A204.1 (cell line): ENCODE results near the gene MSI1.
A peak's percentile ranks its signal among the peaks of the same experiment; 100 is the strongest.

Experiments used
- FAIRE-seq: peaks from 2 replicates; lab custom pipeline; 2012; peaks lifted over from hg19 to GRCh38; lab: Jason Lieb, UNC

Gene MSI1

GRCh38 chr12:120321382-120322202 is 47.4 kb downstream of the MSI1 start:
- no peak for FAIRE-seq

- FAIRE-seq, result peak; percentile 99
Measured at GRCh38 chr12:120317224-120318105, 51.5 kb downstream of the MSI1 start.

GRCh38 chr12:120316798-120317223 is 52.2 kb downstream of the MSI1 start:
- FAIRE-seq, result no peak

GRCh38 chr12:120314220-120314619 is 54.7 kb downstream of the MSI1 start:
- no peak for FAIRE-seq

DNA sequence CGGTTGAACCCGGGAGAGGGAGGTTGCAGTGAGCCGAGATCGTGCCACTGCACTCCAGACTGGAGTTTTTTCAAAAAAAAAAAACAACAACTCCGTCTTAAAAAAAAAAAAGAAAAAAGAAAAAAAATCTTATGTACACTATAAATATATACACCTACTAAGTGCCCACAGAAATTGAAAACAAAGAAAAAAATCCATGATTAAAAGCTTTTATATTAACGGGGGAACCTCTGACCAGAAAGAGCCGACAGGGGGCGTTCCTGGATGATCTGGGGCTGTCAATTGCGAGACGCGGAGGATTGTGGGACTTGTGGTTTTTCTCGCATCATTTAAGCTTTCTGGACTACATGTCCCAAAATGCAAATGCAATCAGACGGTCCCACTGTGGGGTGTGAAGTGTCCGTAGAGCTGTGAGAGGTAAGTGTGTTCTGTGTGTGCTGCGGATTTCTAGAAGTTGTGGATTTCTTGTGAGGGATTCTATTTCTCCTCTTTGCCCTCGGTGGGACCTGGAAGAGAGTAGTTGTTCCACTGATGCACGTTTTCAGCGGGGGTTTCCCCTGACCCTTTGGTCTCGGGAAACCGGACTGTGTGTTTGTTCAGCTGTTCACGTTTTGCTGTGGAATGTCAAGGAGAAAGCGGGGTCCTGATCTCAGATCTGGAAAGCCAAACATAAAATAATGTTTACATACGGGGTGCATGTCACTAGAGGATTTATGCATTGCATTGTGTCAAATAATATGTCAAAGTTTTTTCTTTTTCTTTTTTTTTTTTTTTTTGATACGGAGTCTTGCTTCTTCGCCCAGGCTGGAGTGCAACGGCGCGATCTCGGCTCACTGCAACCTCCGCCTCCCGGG is 66.8 kb downstream of the MSI1 start, which contains the start of gene SIRT4:
Gene SIRT4, plus strand, starts transcription at position 360 of the 854 bp plus-strand sequence. CDS start 1,241 bp downstream, outside the sequence.
- FAIRE-seq, result peak; percentile 94

GRCh38 chr12:120292661-120293531 is 76.1 kb downstream of the MSI1 start, which contains the start of gene RNU4-1:
Gene RNU4-1, minus strand, starts transcription at chr12:120293237.
- FAIRE-seq, result peak; percentile 91

GRCh38 chr12:120292411-120292660 is 76.6 kb downstream of the MSI1 start:
- FAIRE-seq, result no peak
